Tibial artery (tissue), 4 donors: Measurements from ENCODE around the gene EHBP1.

ENCODE experiments used
- DNase-seq, 2 donors: peaks; one replicate each; pipeline ENCODE4 v3.0.0-alpha.2; 2019
- H3K27ac ChIP-seq, 2 donors: fragments of 200-600 bp; sonication (generic) in 1 of 2; 1 replicate in 1 of 2; 2 replicates in 1 of 2; pipeline ENCODE4 v1.5.1; 2018 to 2019; ENCODE audit warnings: mild to moderate bottlenecking in 1 of 2
- H3K27me3 ChIP-seq, 2 donors: fragments of 200-600 bp; sonication (generic) in 1 of 2; one replicate each; pipeline versions ENCODE4 v1.5.1 to v1.6.0; 2016 to 2019
- H3K36me3 ChIP-seq, 3 donors: fragments of 200-600 bp; sonication (generic) in 2 of 3; one replicate each; pipeline ENCODE4 v1.5.1; 2016 to 2019; ENCODE audit warnings: mild to moderate bottlenecking in 2 of 3
- H3K4me1 ChIP-seq, 4 donors: fragments of 200-600 bp; sonication (generic) in 2 of 4; 1 replicate in 3 of 4; 2 replicates in 1 of 4; pipeline ENCODE4 v1.5.1; 2016 to 2019
- H3K4me3 ChIP-seq, 2 donors: fragments of 200-600 bp; sonication (generic) in 1 of 2; 1 replicate in 1 of 2; 2 replicates in 1 of 2; pipeline ENCODE4 v1.5.1; 2018 to 2019; ENCODE audit warnings: mild to moderate bottlenecking in 2 of 2
- H3K9me3 ChIP-seq, 3 donors: fragments of 200-600 bp; sonication (generic) in 1 of 3; one replicate each; pipeline ENCODE4 v1.5.1; 2016 to 2019
- intact Hi-C: fragments of 100-400 bp; cut with DNase I; formaldehyde crosslinking; loops from one replicate; pipeline ENCODE4 v1.15.0; 2023; ENCODE audit warnings: low total_unique reads
- TF ChIP-seq, protein P1 (sequence below), 2 experiments: fragments of 200-600 bp in 1 of 2; fragments of 450-650 bp in 1 of 2; IDR thresholded peaks; one replicate each; pipeline ENCODE4 v1.5.1; 2017 to 2019; ENCODE audit warnings: antibody characterized with exemption in 2 of 2, mild to moderate bottlenecking in 1 of 2, moderate library complexity in 1 of 2

Gene EHBP1

GRCh38 chr2:62904344-62904743 is 198.8 kb downstream of the EHBP1 start:
- Histone ChIP-seq H3K36me3 (no peaks in the 10 kb centered on the region), H3K4me1 (no peaks in the 10 kb centered on the region), H3K27me3 (no peaks in the 10 kb centered on the region), H3K9me3 (no peaks in the 10 kb centered on the region), H3K4me3 (no peak overlapping the region), H3K27ac (no peak overlapping the region)
- intact Hi-C loops, result no loop called here
- TF ChIP-seq, protein P1, sequence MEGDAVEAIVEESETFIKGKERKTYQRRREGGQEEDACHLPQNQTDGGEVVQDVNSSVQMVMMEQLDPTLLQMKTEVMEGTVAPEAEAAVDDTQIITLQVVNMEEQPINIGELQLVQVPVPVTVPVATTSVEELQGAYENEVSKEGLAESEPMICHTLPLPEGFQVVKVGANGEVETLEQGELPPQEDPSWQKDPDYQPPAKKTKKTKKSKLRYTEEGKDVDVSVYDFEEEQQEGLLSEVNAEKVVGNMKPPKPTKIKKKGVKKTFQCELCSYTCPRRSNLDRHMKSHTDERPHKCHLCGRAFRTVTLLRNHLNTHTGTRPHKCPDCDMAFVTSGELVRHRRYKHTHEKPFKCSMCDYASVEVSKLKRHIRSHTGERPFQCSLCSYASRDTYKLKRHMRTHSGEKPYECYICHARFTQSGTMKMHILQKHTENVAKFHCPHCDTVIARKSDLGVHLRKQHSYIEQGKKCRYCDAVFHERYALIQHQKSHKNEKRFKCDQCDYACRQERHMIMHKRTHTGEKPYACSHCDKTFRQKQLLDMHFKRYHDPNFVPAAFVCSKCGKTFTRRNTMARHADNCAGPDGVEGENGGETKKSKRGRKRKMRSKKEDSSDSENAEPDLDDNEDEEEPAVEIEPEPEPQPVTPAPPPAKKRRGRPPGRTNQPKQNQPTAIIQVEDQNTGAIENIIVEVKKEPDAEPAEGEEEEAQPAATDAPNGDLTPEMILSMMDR (IDR thresholded peaks at IDR 0.05), result no peak
- no peak for DNase-seq

DNA sequence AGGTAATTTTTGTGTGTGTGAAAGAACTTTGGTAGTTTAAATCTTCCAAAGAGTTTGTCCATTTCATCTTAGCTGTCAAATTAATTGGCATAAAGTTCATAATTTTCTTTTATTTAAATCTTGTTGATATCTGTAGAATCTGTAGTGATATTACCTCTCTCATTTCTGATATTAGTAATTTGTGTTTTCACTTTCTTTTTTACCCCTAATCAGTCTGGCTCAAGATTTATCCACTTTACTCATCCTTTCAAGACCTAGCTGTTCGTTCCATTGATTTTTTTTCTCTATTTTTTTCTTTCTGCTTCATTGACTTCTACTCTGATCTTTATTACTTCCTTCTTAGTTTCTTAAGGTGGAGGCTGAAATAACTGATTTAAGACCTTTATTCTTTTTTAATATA is 202.6 kb downstream of the EHBP1 start:
- no peaks in the 10 kb centered on the region for H3K36me3 ChIP-seq
- H3K27ac ChIP-seq, result no peak overlapping the region
- H3K4me3 ChIP-seq, result no peak overlapping the region
- no peaks in the 10 kb centered on the region for H3K9me3 ChIP-seq
- H3K27me3 ChIP-seq, result no peaks in the 10 kb centered on the region
- DNase-seq, result no peak
- no peaks in the 10 kb centered on the region for H3K4me1 ChIP-seq
- intact Hi-C loops, result no loop called here
- TF ChIP-seq, protein P1 (IDR thresholded peaks at IDR 0.05), result no peak

DNA sequence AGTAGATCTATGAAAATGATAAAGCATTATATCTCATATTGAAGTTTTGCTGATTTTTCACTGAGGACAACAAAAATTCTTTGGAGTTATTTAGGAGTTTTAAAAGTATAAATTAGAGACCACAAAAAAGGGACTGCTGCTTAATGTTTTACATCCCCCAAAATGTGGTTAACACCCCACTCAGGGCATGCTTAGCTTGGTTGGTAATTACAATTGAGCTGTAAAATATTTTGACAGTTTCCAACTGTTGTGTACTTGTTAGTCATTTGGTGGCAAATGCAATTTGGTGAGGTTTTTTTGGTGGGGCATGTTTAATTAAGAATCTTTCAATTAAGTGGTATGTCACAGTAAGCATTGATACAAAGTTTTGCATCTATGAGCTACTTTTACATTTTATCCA is 207.8 kb downstream of the EHBP1 start:
- no peaks in the 10 kb centered on the region for H3K9me3 ChIP-seq
- no peaks in the 10 kb centered on the region for H3K27me3 ChIP-seq
- peaks cover 0 to 4% (median 0%) of the 10 kb centered on the region in 3 donors for H3K36me3 ChIP-seq
- no peak overlapping the region for H3K27ac ChIP-seq
- no peak overlapping the region for H3K4me3 ChIP-seq
- H3K4me1 ChIP-seq, result no peaks in the 10 kb centered on the region
- TF ChIP-seq, protein P1 (IDR thresholded peaks at IDR 0.05), result no peak
- DNase-seq, result no peak
- intact Hi-C loops, result no loop called here

DNA sequence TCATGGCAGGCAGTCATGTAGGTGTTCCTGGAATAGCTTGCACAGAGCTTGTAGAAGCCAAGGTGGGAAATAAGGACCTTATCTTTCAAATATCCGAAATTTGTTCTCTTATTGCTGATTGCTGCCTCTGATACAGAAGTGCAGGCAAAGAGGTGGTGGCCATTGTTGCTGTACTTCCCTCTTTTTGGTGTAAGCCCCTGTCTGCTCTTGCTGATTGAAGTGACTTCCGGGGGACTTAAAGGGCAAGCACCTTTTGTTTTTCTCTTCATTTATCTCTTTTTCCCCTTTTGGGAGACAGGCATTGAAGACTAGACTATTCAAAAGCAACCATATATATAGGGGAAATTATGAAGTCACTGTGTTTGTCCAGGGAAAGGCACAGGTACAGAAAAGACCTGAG is 213.5 kb downstream of the EHBP1 start:
- TF ChIP-seq, protein P1 (IDR thresholded peaks at IDR 0.05), result no peak
- no peak for DNase-seq
- H3K27me3 ChIP-seq, result no peaks in the 10 kb centered on the region
- H3K4me1 ChIP-seq, result no peaks in the 10 kb centered on the region
- no peak overlapping the region for H3K4me3 ChIP-seq
- no peak overlapping the region for H3K27ac ChIP-seq
- intact Hi-C loops, result no loop called here
- no peaks in the 10 kb centered on the region for H3K9me3 ChIP-seq
- H3K36me3 ChIP-seq, result peaks cover 7 to 17% (median 12%) of the 10 kb centered on the region in 3 donors

DNA sequence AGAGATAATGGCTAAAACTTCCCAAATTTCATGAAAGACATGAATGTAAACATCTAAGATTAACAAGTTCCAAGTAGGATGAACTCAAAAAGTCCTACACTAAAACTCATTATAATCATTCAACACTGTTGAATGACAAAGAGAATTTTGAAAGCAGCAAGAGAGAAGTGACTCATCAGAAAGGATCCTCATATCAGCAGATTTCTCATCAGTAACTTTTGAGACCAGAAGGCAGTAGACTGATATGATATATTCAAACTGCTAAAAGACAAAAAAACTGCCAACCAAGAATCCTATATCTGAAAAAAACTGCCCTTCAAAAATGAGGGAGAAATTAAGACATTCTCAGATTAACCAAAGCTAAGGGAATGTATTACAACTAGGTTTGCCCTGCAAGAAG is 214.6 kb downstream of the EHBP1 start:
- H3K27me3 ChIP-seq, result no peaks in the 10 kb centered on the region
- no peaks in the 10 kb centered on the region for H3K4me1 ChIP-seq
- H3K9me3 ChIP-seq, result no peaks in the 10 kb centered on the region
- DNase-seq, result no peak
- intact Hi-C loops, result no loop called here
- H3K36me3 ChIP-seq, result peaks cover 7 to 17% (median 12%) of the 10 kb centered on the region in 3 donors
- H3K4me3 ChIP-seq, result no peak overlapping the region
- no peak overlapping the region for H3K27ac ChIP-seq
- TF ChIP-seq, protein P1 (IDR thresholded peaks at IDR 0.05), result no peak

DNA sequence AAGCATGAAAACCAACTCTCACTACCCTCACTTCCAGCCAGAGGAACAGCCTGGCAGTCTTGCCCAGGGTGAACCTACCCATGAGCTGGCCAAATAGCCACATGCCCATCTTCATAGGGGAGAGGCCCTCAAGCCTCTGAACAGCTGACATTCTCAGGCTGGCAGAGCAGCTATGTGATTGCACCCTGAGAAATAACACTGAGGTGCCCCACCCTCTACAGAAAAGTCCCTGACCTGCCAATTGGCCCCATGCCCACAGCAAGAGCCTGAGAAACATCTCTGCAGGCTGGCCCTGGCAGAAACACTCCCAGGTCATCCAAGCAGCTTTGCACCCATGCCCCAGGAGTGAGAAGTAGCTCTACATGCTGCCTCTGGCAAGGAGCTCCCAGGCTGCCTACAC is 217.7 kb downstream of the EHBP1 start:
- Histone ChIP-seq H3K27ac (no peak overlapping the region), H3K27me3 (no peaks in the 10 kb centered on the region)

More for the DNA sequence above, 217.7 kb downstream of the EHBP1 start:
- DNase-seq, result no peak
- no peaks in the 10 kb centered on the region for H3K9me3 ChIP-seq
- peaks cover 7 to 13% (median 12%) of the 10 kb centered on the region in 3 donors for H3K36me3 ChIP-seq
- intact Hi-C loops, result no loop called here
- H3K4me3 ChIP-seq, result no peak overlapping the region
- H3K4me1 ChIP-seq, result no peaks in the 10 kb centered on the region
- TF ChIP-seq, protein P1 (IDR thresholded peaks at IDR 0.05), result no peak
